Measurements from ENCODE around the gene C1orf232.

C1orf232 gene

DNA sequence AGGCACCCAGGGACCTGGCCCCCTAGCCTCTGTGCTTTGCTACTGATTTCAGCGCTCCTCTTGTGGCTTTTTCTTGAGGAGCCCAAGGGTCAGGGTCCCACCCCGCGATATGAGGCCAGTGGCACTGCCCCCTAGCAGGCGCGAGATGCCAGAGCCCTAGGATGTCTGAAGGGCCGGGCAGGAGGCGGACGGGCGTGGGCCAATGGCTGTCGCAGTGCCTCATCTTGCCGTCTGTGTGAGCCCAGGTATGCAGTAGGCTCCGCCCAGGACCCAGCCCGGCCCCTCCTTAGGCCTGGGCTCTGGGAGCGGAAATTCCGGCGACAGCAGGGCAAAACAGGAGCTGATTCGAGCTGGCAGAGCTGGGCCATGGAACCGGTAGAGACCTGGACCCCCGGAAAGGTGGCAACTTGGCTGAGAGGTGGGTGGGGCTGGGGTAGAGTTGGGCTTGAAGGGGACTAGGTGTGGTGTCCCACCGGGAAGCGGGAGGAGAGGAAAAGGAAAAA lies 8.5 kb upstream of the C1orf232 start, which contains the start of gene CNKSR1:
TSS of gene CNKSR1 (plus strand) at position 310 of the 503 bp plus-strand sequence. CDS start at position 367, 57 bp downstream.
- DNase-seq (ENCODE audit: low read depth in 2 of 2), result no peak

- DNase-seq (ENCODE audit: low read depth in 2 of 2), result no peak
These were observed 6.6 kb upstream of the C1orf232 start for GRCh38 chr1:26175346-26175745.

DNA sequence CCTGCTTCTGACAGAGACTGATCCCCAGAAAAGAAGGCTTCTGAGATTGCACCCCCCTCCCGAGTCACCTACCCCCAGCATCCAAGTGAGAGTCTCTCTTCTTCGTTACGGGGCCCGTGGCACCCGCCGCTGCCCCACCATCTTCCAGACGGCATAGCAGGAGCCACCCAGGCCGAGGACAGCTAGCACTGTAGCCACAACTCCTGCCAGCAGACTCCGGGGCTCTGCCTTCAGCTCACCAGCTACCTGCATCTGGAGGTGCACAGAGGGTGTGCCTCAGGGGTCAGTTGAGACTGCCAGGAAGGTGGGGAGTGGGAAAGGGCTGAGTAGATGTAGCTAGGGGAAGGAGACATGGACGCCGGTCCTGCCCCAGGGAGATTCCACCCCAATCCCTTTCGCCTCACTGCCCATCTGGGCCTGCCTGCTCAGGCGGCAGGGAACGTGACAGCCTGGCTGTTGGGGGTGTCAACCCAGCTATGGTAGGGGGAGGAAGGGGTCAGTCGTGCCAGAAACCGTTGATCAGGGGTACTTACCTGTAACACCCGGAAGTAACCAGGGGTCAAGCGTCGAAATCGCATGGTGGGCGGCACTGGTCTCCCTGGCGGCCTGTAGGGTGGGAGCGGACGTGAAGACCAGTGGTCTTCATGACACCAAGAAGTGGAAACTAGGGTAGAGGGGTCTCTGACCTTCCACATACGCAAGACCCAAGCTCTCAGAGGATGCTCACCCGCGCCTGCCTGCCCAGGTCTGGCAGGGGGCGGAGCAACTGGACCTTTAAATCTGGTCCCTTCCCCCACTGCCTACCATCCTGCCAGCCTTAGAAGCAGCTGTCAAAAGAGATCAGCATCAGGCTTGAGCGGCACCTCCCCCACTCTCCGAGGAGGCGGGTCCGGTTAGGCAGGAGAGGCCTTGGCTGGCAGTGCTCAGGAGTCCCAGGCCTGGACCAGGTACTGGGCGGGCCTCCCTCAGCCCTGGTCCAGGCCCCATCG lies 2.6 kb upstream of the C1orf232 start, which contains the start of gene ZNF593OS:
TSS of gene ZNF593OS (minus strand) at position 749 of the 989 bp plus-strand sequence. CDS start at position 578, 171 bp downstream.
- DNase-seq (ENCODE audit: low read depth in 2 of 2), result no peak

- no peak for DNase-seq (ENCODE audit: low read depth in 2 of 2)
These were observed 1.7 kb upstream of the C1orf232 start for GRCh38 chr1:26170472-26170821.

GRCh38 chr1:26169669-26170471 lies 1.1 kb upstream of the C1orf232 start, which contains the start of gene ZNF593:
Gene ZNF593 (plus strand): TSS chr1:26169908. CDS start chr1:26169984, 76 bp downstream.
- DNase-seq (ENCODE audit: low read depth in 2 of 2), result peak; percentile 89

GRCh38 chr1:26169198-26169554 lies 413 bp upstream of the C1orf232 start:
- no peak for DNase-seq (ENCODE audit: low read depth in 2 of 2)

DNA sequence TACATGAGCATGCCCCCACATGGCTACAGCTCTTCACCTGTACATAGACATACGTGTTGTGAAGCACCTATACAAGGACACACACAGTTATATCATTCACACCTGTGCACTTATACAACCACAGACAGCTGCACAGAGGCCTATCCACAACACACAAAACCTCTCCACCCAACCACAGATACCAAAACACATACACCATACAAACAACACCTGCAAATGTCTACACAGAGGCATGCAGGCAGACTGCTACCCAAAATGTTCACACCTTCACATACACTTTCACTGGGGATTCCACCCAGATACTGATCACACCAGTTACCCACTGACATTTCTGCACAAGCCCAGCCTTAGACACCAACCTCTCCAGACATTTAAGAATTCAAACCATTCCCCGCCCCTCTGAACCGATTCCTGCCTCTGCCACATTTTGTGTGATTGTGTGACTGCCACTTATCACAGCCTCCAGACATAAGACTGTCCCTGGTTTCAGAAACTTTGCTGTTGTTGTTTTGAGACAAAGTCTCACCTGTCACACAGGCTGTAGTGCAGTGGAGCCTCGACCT lies 2.0 kb downstream of the C1orf232 start:
- no peak for DNase-seq (ENCODE audit: low read depth in 2 of 2)

- no peak for DNase-seq (ENCODE audit: low read depth in 2 of 2)
These were observed 3.6 kb downstream of the C1orf232 start for GRCh38 chr1:26164861-26165842.

DNA sequence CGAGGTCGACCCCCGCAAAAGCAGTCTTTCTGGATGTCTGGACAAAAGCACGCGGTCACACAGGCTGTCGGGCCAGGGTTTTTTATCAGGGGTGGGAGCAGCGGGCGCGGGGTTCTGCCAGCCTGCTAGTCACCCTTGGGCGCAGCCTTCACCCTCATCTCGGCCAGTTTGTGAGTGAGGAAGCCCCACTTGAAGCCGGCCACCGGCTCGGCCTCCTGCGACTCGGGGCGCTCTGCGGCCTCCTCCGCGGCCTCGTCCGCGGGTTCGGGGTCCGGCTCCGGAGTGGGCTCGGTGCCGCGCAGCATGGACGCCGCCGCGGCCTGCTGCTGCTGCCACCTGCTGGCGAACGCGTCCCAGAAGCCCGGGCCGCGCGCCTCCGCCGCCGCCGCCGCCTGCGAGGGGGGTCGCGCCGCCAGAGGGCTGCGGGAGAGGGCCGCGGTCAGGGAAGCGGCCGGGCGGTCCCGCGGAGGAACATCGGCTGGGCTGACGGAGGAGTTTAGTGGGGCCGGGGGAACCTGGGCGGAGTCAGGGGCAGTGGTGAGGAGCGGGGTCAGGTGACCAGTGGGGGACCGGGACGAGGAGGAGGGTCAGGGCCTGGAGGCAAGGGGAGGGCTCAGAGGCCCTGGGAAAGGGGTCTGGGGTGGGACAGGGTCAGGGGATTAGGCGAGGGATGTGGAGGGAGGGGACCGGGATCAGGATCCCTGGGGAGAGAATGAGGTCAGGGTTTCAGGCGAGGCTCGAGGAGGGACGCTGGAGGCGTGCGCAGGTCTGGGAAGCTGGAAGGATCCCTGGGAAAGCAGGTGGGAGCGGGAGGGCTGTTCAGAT lies 4.5 kb downstream of the C1orf232 start:
- DNase-seq (ENCODE audit: low read depth in 2 of 2), result peak in 1 of 2 donors; percentile 34

- no peak for DNase-seq (ENCODE audit: low read depth in 2 of 2)
These were observed 5.1 kb downstream of the C1orf232 start for GRCh38 chr1:26163684-26164035.

DNA sequence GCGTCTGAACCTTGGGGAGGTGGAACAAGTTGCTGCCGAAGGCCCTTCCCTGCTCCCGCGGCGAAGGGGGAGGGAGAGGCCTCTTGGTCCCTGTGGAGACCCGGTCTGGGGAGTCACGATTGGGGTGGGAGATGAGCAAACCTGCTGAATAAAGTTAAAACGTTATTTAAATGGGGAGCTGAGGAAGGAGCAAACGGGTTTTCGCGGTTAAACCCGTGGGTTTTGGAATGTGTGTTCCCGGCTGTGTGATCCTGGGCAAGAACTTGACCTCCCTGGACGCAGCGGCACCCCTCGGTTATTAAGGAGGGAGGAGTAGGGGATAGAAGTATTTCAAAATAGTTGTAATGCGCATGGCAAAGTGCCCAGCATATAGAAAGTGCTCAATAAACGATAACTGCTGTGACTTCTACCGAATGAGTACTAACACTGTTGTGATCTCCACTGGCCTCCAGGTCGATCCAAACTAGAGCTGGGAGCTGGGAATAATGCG lies 6.5 kb downstream of the C1orf232 start:
- no peak for DNase-seq (ENCODE audit: low read depth in 2 of 2)

- peak in 1 of 2 donors; percentile 22 for DNase-seq (ENCODE audit: low read depth in 2 of 2)
These were observed 7.1 kb downstream of the C1orf232 start for GRCh38 chr1:26161415-26162219.

DNA sequence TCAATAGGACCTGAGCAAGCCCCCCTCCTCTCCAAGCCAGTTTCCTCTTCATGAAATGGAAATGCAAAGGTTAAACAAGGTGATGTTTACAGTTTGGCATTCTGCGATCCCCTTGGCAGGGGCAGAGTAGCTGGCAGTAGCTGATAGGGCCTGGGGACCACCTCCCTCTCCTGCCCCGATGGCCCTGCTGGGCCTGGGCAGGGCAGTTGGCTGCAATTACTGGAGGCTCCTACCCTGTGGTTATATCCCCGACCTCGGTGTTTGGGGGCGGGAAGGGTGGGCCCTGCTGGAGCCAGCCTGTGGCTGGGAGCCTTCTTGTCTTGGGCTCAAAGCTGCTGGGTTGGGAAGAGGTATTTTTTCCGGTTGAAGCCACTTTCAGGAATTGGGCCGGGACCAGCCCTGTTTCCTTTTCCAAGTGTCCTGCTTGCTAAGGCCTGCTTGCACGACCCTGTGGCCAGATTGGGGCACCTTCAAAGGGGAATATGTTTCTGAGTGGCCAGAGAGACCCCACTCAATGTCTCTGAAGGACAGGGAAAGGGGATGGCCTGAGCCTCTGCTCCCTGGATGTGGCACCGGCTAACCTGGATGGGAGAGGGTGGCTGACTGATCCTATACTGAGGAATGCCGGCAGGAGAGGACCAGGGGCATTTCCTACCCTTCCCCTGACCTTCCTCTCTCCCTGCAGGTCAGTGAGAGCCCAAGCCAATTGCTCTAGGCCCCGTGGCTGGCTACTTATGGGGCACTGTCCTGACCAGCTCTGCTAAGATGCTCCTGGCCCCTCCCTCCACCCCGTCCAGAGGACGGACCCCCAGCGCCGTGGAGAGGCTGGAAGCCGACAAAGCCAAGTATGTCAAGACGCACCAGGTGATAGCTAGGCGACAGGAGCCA lies 8.0 kb downstream of the C1orf232 start:
- DNase-seq (ENCODE audit: low read depth in 2 of 2), result no peak

GRCh38 chr1:26159743-26160039 lies 9.1 kb downstream of the C1orf232 start:
- DNase-seq (ENCODE audit: low read depth in 2 of 2), result no peak

DNA sequence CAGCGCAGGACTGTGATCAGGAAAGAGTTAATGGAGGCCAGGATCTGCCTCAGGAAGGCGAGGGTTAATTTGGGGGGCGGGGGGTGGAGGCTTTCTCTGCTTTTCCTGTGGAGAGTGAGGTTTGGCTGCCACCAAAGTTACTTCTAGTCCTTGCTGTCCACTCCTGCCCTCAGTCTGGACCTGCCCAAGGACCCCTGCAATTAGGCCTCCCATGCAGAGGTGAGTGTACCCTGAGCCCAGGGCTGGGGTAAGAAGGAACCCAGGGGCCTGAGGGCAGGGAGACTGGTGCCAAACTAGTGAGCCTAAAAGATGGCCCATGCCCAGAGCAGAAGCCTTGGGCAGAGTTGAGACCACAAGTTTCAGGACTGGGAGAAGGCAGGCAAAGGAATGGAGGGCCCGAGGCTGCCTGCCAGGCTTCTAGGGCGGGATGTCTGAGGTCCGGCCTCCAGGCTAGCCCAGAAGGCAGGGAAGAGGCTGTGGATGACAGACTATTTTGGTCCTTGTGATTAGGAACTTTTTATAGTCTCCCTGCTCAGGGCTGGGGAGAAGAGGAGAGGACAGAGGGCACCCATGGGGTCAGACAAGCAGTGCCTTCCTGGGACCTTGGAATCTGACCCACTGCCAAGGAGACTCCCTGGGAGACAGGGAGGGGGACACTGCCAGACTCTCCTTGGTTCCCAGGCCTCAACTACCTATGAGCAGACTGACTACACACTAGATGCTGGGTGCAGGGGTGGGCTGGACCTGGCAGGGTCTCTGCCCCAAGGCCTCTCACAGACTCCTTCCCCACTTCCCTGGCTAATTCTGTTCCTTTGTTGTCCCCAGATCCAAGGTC lies 9.6 kb downstream of the C1orf232 start, which contains the start of gene FAM110D:
TSS of gene FAM110D (plus strand) at position 172 of the 835 bp plus-strand sequence. CDS start 2,213 bp downstream, outside the sequence.
- no peak for DNase-seq (ENCODE audit: low read depth in 2 of 2)

GRCh38 chr1:26158271-26158907 lies 10.4 kb downstream of the C1orf232 start:
- no peak for DNase-seq (ENCODE audit: low read depth in 2 of 2)

All from stimulated activated CD8-positive, alpha-beta memory T cell treated with anti-CD3 and anti-CD28 coated beads, Interleukin-15, amount 100 ng/mL, for 48 hours (primary cell).